IMR-90 (cell line): ENCODE measurements around the gene CDR2.

Experiments
- CEBPB ChIP-seq: IDR thresholded peaks from 2 replicates; pipeline ENCODE4 v1.6.1; 2012; ENCODE audit warnings: low read depth, low read length, improper control_type of control experiment
- FOS ChIP-seq: fragments of 150-350 bp; IDR thresholded peaks from 2 replicates; pipeline ENCODE4 v1.6.1; 2016; ENCODE audit warnings: low read depth, low read length
- MAZ ChIP-seq: IDR thresholded peaks from 2 replicates; pipeline ENCODE4 v1.6.1; 2012; ENCODE audit warnings: low read depth, mild to moderate bottlenecking, low read length, improper control_type of control experiment, moderate library complexity, borderline replicate concordance
- MXI1 ChIP-seq: IDR thresholded peaks from 2 replicates; pipeline ENCODE4 v1.6.1; 2012; ENCODE audit warnings: low read depth, mild to moderate bottlenecking, low read length, moderate library complexity, borderline replicate concordance
- NFE2L2 ChIP-seq: fragments of 150-350 bp; IDR thresholded peaks from 2 replicates; pipeline ENCODE4 v1.6.1; 2016; ENCODE audit warnings: low read depth, mild to moderate bottlenecking, low read length
- POLR2A ChIP-seq: IDR thresholded peaks from 2 replicates; pipeline ENCODE4 v1.6.1; 2012; ENCODE audit warnings: mild to moderate bottlenecking, low read depth, low read length
- RAD21 ChIP-seq: IDR thresholded peaks from 2 replicates; pipeline ENCODE4 v1.6.1; 2012; ENCODE audit warnings: low read length, improper control_type of control experiment
- RCOR1 ChIP-seq: IDR thresholded peaks from 2 replicates; pipeline ENCODE4 v1.6.1; 2012; ENCODE audit warnings: mild to moderate bottlenecking, low read length, improper control_type of control experiment; ENCODE audit not compliant: insufficient replicate concordance
- RFX5 ChIP-seq: IDR thresholded peaks from 2 replicates; pipeline ENCODE4 v1.8.0; 2012; ENCODE audit warnings: low read depth, mild to moderate bottlenecking, low read length, moderate library complexity
- SMC3 ChIP-seq: fragments of 150-350 bp; IDR thresholded peaks from 2 replicates; pipeline ENCODE4 v1.6.1; 2016; ENCODE audit warnings: low read depth, mild to moderate bottlenecking, antibody characterized with exemption, low read length, moderate library complexity
- TF ChIP-seq, protein P1 (sequence below): conservative IDR thresholded peaks from 2 replicates; pipeline ENCODE4 v1.5.1; 2012; ENCODE audit warnings: mild to moderate bottlenecking, low read depth, low read length, improper control_type of control experiment
- TF ChIP-seq, protein P2 (sequence below): fragments of 150-350 bp; IDR thresholded peaks from 2 replicates; pipeline ENCODE4 v1.6.1; 2017; ENCODE audit warnings: mild to moderate bottlenecking, antibody characterized with exemption, low read length, low read depth
- TF ChIP-seq, protein P3 (sequence below): fragments of 150-350 bp; IDR thresholded peaks from 2 replicates; pipeline ENCODE4 v1.6.1; 2016; ENCODE audit warnings: low read depth, mild to moderate bottlenecking, low read length, moderate library complexity, borderline replicate concordance

DNA sequence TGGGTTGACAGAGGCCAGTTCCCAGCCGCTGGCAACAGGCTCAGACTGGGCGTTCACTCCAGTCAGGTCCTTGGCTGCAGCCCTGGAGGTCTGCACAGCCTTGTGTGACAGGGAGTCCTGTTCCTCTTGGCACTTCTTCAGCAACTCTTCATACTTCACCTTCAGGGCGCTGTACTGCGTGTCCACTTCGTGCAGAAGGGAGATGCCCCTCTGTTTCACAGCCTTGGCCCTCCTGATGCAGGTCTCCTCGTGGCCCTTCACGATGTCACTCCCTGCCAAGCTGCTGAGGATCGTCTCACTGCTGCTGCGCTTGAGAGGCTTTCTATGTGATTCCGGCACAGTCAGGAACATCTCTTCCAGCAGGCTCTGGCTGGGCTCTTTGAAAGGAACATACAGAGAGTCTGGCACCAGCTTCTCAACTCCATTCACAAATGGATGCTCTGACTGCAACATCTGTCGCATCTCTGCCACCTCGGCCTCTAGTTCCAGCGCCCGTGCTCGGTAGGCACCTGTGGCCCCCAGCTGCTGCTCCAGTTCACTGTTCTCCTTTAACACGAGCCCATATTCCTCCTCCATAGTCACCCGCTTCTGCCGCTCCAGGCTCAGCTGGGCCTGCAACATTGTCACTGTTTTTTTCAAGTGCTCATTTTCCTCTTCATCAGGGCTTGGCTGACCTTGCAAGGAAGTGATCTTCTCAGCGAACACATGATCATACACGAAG, 27.2 kb downstream of the CDR2 start:
- TF ChIP-seq, protein P1, sequence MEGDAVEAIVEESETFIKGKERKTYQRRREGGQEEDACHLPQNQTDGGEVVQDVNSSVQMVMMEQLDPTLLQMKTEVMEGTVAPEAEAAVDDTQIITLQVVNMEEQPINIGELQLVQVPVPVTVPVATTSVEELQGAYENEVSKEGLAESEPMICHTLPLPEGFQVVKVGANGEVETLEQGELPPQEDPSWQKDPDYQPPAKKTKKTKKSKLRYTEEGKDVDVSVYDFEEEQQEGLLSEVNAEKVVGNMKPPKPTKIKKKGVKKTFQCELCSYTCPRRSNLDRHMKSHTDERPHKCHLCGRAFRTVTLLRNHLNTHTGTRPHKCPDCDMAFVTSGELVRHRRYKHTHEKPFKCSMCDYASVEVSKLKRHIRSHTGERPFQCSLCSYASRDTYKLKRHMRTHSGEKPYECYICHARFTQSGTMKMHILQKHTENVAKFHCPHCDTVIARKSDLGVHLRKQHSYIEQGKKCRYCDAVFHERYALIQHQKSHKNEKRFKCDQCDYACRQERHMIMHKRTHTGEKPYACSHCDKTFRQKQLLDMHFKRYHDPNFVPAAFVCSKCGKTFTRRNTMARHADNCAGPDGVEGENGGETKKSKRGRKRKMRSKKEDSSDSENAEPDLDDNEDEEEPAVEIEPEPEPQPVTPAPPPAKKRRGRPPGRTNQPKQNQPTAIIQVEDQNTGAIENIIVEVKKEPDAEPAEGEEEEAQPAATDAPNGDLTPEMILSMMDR = no peak
- TF ChIP-seq CEBPB (no peak), POLR2A (no peak), RAD21 (no peak), RCOR1 (no peak), SMC3 (no peak), MAZ (no peak), RFX5 (no peak), FOS (no peak), NFE2L2 (no peak), MXI1 (no peak)
- TF ChIP-seq, protein P2, sequence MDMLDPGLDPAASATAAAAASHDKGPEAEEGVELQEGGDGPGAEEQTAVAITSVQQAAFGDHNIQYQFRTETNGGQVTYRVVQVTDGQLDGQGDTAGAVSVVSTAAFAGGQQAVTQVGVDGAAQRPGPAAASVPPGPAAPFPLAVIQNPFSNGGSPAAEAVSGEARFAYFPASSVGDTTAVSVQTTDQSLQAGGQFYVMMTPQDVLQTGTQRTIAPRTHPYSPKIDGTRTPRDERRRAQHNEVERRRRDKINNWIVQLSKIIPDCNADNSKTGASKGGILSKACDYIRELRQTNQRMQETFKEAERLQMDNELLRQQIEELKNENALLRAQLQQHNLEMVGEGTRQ = no peak
- TF ChIP-seq, protein P3, sequence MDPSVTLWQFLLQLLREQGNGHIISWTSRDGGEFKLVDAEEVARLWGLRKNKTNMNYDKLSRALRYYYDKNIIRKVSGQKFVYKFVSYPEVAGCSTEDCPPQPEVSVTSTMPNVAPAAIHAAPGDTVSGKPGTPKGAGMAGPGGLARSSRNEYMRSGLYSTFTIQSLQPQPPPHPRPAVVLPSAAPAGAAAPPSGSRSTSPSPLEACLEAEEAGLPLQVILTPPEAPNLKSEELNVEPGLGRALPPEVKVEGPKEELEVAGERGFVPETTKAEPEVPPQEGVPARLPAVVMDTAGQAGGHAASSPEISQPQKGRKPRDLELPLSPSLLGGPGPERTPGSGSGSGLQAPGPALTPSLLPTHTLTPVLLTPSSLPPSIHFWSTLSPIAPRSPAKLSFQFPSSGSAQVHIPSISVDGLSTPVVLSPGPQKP = no peak
